ENCODE results near the gene NRM.
A peak's percentile ranks its signal among the peaks of the same experiment; 100 is the strongest.

DNA sequence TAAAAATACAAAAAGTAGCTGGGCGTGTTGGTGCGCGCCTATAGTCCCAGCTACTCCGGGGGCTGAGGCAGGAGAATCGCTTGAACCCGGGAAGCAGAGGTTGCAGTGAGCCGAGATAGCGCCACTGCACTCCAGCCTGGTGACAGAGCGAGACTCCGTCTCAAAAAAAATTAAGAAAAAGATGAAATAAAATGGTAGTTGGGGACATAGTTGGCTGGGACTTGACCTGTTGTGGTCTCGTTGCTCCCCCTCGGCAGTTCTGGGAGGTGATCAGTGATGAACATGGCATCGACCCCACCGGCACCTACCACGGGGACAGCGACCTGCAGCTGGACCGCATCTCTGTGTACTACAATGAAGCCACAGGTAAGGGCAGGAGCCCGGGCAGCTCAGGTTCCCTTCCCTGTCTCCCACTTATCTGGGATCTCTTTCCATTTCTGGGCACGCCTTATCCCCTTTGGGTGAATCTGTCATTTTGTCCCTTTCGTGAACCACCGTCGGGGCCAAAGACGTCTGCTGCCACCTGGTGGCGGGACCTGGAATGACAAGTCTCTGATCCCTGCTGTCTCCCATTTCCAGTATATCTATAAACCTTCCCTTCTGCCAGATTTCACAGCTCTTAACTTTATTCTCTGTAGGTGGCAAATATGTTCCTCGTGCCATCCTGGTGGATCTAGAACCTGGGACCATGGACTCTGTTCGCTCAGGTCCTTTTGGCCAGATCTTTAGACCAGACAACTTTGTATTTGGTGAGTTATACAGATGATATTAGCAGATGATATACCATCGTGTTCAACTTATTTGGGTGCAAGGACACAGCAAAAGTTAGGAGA is 31.7 kb upstream of the NRM start:
- peak; percentile 79 for TF ChIP-seq CTCF (IDR thresholded peaks at IDR 0.05; ENCODE audit: insufficient read depth, low read length)
- peak; percentile 50 for TF ChIP-seq REST (IDR thresholded peaks at IDR 0.05; ENCODE audit: insufficient replicate concordance, low read depth)
- TF ChIP-seq POLR2AphosphoS5 (IDR thresholded peaks at IDR 0.05; ENCODE audit: low read depth), result peak; percentile 13; the same call in 1 of the 2 replicates
